DND-41 (cell line): ENCODE measurements around the gene PITHD1.
A peak's percentile ranks its signal among the peaks of the same experiment; 100 is the strongest.

Source experiments
- ATAC-seq: fragments of 200-7000 bp; cut with Tn5 transposase; 3 replicates; pipeline ENCODE4 v1.9.1; 2021; ENCODE audit warnings: low read depth; ENCODE audit not compliant: insufficient read depth
- DNase-seq: peaks from one replicate; pipeline ENCODE4 v3.0.0-alpha.2; 2020
- H2AFZ ChIP-seq: 2 replicates; pipeline ENCODE4 v1.6.0; 2012; ENCODE audit warnings: low read depth, low read length
- H3K27ac ChIP-seq: 2 replicates; pipeline ENCODE4 v1.5.1; 2012; ENCODE audit warnings: low read length, inconsistent platforms
- H3K27me3 ChIP-seq: fragments of 200-600 bp; sonication (generic); 2 replicates; pipeline ENCODE4 v1.6.0; 2012; ENCODE audit warnings: low read length, mild to moderate bottlenecking, inconsistent platforms; ENCODE audit not compliant: insufficient read depth, poor library complexity
- H3K36me3 ChIP-seq: 2 replicates; pipeline ENCODE4 v1.5.1; 2012; ENCODE audit warnings: low read length, inconsistent platforms; ENCODE audit not compliant: insufficient read depth
- H3K4me1 ChIP-seq: 2 replicates; pipeline ENCODE4 v1.5.1; 2012; ENCODE audit warnings: mild to moderate bottlenecking, low read length; ENCODE audit not compliant: insufficient read depth
- H3K4me2 ChIP-seq: 2 replicates; pipeline ENCODE4 v1.6.0; 2012; ENCODE audit warnings: mild to moderate bottlenecking, moderate library complexity, low read length, inconsistent platforms; ENCODE audit not compliant: insufficient read depth
- H3K4me3 ChIP-seq, 2 experiments: fragments of 200-600 bp in 1 of 2; shearing (Covaris generic) in 1 of 2; 2 replicates each; pipeline ENCODE4 v1.5.1; 2012 to 2016; ENCODE audit warnings: inconsistent platforms in 2 of 2, low read length in 2 of 2, mild to moderate bottlenecking in 2 of 2, low read depth in 1 of 2, moderate library complexity in 1 of 2
- H3K79me2 ChIP-seq: 2 replicates; pipeline ENCODE4 v1.6.0; 2012; ENCODE audit warnings: low read length, inconsistent platforms; ENCODE audit not compliant: insufficient read depth
- H3K9ac ChIP-seq: 2 replicates; pipeline ENCODE4 v1.6.0; 2012; ENCODE audit warnings: low read depth, mild to moderate bottlenecking, inconsistent platforms, low read length, moderate library complexity
- H3K9me3 ChIP-seq: 2 replicates; pipeline ENCODE4 v1.5.1; 2012; ENCODE audit warnings: low read length, moderate library complexity, mild to moderate bottlenecking, inconsistent platforms; ENCODE audit not compliant: insufficient read depth, severe bottlenecking
- H4K20me1 ChIP-seq: 2 replicates; pipeline ENCODE4 v1.6.0; 2012; ENCODE audit warnings: low read length; ENCODE audit not compliant: insufficient read depth
- EZH2 ChIP-seq: IDR thresholded peaks from 3 replicates; pipeline ENCODE4 v1.6.1; 2012; ENCODE audit warnings: borderline replicate concordance, low read depth, mild to moderate bottlenecking, moderate library complexity, low read length, inconsistent platforms; ENCODE audit not compliant: severe bottlenecking
- TF ChIP-seq, protein P1 (sequence below): IDR thresholded peaks from 2 replicates; pipeline ENCODE4 v1.5.1; 2012; ENCODE audit warnings: borderline replicate concordance, low read length, moderate library complexity, mild to moderate bottlenecking; ENCODE audit not compliant: poor library complexity, severe bottlenecking; ENCODE audit errors: extremely low read depth

The PITHD1 gene

DNA sequence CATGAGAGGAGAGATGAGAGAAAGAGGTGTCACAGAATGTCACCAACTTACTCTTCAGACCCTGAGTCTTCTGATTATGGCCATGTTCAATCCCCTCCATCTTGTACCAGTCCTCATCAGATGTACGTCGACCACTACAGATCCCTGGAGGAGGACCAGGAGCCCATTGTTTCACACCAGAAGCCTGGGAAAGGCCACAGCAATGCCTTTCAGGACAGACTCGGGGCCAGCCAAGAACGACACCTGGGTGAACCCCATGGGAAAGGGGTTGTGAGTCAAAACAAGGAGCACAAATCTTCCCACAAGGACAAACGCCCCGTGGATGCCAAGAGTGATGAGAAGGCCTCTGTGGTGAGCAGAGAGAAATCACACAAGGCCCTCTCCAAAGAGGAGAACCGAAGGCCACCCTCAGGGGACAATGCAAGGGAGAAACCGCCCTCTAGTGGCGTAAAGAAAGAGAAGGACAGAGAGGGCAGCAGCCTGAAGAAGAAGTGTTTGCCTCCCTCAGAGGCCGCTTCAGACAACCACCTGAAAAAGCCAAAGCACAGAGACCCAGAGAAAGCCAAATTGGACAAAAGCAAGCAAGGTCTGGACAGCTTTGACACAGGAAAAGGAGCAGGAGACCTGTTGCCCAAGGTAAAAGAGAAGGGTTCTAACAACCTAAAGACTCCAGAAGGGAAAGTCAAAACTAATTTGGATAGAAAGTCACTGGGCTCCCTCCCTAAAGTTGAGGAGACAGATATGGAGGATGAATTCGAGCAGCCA is 27.0 kb upstream of the PITHD1 start:
- Histone ChIP-seq H3K27ac (no peak overlapping the region), H3K9me3 (no peaks in the 10 kb centered on the region), H2AFZ (no peak overlapping the region), H3K79me2 (peaks cover 49% of the 10 kb centered on the region), H3K4me1 (peaks cover 9% of the 10 kb centered on the region; the same call in 1 of the 2 replicates), H3K27me3 (no peaks in the 10 kb centered on the region), H3K4me2 (no peak overlapping the region), H3K9ac (no peak overlapping the region), H3K36me3 (peaks cover 81% of the 10 kb centered on the region), H3K4me3 (no peak overlapping the region), H4K20me1 (peaks cover 34% of the 10 kb centered on the region)
- ATAC-seq (peak; percentile 88), DNase-seq (peak; percentile 52)
- TF ChIP-seq, protein P1, sequence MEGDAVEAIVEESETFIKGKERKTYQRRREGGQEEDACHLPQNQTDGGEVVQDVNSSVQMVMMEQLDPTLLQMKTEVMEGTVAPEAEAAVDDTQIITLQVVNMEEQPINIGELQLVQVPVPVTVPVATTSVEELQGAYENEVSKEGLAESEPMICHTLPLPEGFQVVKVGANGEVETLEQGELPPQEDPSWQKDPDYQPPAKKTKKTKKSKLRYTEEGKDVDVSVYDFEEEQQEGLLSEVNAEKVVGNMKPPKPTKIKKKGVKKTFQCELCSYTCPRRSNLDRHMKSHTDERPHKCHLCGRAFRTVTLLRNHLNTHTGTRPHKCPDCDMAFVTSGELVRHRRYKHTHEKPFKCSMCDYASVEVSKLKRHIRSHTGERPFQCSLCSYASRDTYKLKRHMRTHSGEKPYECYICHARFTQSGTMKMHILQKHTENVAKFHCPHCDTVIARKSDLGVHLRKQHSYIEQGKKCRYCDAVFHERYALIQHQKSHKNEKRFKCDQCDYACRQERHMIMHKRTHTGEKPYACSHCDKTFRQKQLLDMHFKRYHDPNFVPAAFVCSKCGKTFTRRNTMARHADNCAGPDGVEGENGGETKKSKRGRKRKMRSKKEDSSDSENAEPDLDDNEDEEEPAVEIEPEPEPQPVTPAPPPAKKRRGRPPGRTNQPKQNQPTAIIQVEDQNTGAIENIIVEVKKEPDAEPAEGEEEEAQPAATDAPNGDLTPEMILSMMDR, result peak; percentile 76
- no peak for TF ChIP-seq EZH2

DNA sequence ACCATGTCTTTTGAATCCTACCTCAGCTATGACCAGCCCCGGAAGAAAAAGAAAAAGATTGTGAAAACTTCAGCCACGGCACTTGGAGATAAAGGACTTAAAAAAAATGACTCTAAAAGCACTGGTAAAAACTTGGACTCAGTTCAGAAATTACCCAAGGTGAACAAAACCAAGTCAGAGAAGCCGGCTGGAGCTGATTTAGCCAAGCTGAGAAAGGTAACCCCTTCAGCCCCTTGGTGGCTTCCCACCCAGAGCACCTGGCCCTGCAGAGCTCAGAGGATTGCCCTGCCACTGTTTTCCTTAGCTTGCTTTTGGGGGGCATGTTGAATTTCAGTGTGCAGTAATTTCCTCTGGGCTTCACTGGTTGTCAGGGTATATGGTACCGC is 26.4 kb upstream of the PITHD1 start:
- H2AFZ ChIP-seq, result no peak overlapping the region

DNA sequence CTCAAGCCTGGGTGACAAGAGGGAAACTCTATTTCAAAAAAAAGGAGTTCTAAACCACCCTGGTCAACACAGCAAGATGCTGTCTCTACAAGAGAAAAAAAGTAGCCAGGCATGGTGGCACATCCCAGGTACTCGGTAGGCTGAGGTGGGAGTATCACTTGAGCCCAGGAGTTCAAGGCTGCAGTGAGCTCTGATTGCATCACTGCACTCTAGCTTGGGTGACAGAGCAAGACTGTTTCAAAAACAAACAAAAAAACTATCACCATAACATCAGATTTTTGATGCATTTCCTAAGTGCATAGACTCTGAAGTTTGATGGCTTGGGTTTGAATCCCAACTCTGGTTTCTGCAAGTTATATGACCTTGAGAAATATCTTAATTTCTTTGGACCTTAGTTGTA is 25.3 kb upstream of the PITHD1 start:
- no peak for ATAC-seq
- peaks cover 32% of the 10 kb centered on the region for H3K79me2 ChIP-seq
- H3K4me1 ChIP-seq, result no peaks in the 10 kb centered on the region
- no peaks in the 10 kb centered on the region for H3K27me3 ChIP-seq
- no peak for TF ChIP-seq EZH2
- TF ChIP-seq, protein P1, result no peak
- H3K4me2 ChIP-seq, result no peak overlapping the region
- peaks cover 21% of the 10 kb centered on the region for H4K20me1 ChIP-seq
- H3K9ac ChIP-seq, result no peak overlapping the region
- H3K4me3 ChIP-seq, result no peak overlapping the region
- H3K27ac ChIP-seq, result no peak overlapping the region
- H3K9me3 ChIP-seq, result no peaks in the 10 kb centered on the region
- H3K36me3 ChIP-seq, result peaks cover 86% of the 10 kb centered on the region
- no peak for DNase-seq
- H2AFZ ChIP-seq, result no peak overlapping the region

More for the DNA sequence above, 26.4 kb upstream of the PITHD1 start:
- Histone ChIP-seq H3K27ac (no peak overlapping the region), H3K79me2 (peaks cover 43% of the 10 kb centered on the region), H3K9ac (no peak overlapping the region), H4K20me1 (peaks cover 32% of the 10 kb centered on the region), H3K9me3 (no peaks in the 10 kb centered on the region), H3K36me3 (peaks cover 84% of the 10 kb centered on the region), H3K27me3 (no peaks in the 10 kb centered on the region), H3K4me3 (no peak overlapping the region), H3K4me1 (peaks cover 8% of the 10 kb centered on the region; the same call in 1 of the 2 replicates), H3K4me2 (no peak overlapping the region)
- DNase-seq, result no peak
- no peak for ATAC-seq
- TF ChIP-seq, protein P1, result no peak
- no peak for TF ChIP-seq EZH2
